Calu3 (cell line): ENCODE results near the gene IGF1R. TPM values are rescaled to one million over a fixed set of nuclear protein-coding genes. Genes with fewer than 3 reads are reported as not detected.

Experiments
- BruUV-seq: library from RNA; stranded (reverse); fragments of 400-500 nt; replicated peaks from 2 replicates; lab custom pipeline; 2021; lab: Mats Ljungman, UMichigan
- CTCF ChIA-PET: fragments of 300-600 bp; sonication (Branson Sonifier 250); formaldehyde crosslinking; loops from one replicate; lab custom pipeline; 2022; ENCODE audit warnings: antibody characterized with exemption; lab: Charles Lee
- DNase-seq: peaks from one replicate; pipeline ENCODE4 v3.0.0; 2022
- H3K27ac Mint-ChIP-seq: one replicate; pipeline ENCODE4 v1.8.0; 2022; ENCODE audit warnings: mixed read lengths; ENCODE audit not compliant: unreplicated experiment
- H3K27me3 Mint-ChIP-seq: one replicate; pipeline ENCODE4 v1.8.0; 2022; ENCODE audit warnings: mixed read lengths; ENCODE audit not compliant: unreplicated experiment
- H3K36me3 Mint-ChIP-seq: one replicate; pipeline ENCODE4 v1.8.0; 2022; ENCODE audit warnings: mild to moderate bottlenecking, moderate library complexity, mixed read lengths; ENCODE audit not compliant: insufficient read depth, unreplicated experiment
- H3K4me1 Mint-ChIP-seq: one replicate; pipeline ENCODE4 v1.8.0; 2022; ENCODE audit warnings: mild to moderate bottlenecking, low read depth, mixed read lengths; ENCODE audit not compliant: unreplicated experiment
- H3K4me3 Mint-ChIP-seq: one replicate; pipeline ENCODE4 v1.8.0; 2022; ENCODE audit warnings: mild to moderate bottlenecking, low read depth, moderate library complexity, mixed read lengths; ENCODE audit not compliant: unreplicated experiment
- H3K9me3 Mint-ChIP-seq: one replicate; pipeline ENCODE4 v1.8.0; 2022; ENCODE audit warnings: low read depth, mixed read lengths; ENCODE audit not compliant: unreplicated experiment
- intact Hi-C: fragments of 100-400 bp; cut with micrococcal nuclease; formaldehyde crosslinking; loops from one replicate; pipeline ENCODE4 v1.10.0; 2022; ENCODE audit not compliant: unreplicated experiment
- total RNA-seq: library from RNA; stranded (reverse); gene quantifications from 2 replicates; pipeline ENCODE4 v1.2.3, GENCODE V29; 2022
- TF ChIP-seq, protein P1 (sequence below): fragments of 200-600 bp; IDR thresholded peaks from one replicate; pipeline ENCODE4 v1.8.0; 2022; ENCODE audit warnings: antibody characterized with exemption; ENCODE audit not compliant: unreplicated experiment

Gene IGF1R
- total RNA-seq, 1 experiment from 2014 or later, result 73.9 TPM

DNA sequence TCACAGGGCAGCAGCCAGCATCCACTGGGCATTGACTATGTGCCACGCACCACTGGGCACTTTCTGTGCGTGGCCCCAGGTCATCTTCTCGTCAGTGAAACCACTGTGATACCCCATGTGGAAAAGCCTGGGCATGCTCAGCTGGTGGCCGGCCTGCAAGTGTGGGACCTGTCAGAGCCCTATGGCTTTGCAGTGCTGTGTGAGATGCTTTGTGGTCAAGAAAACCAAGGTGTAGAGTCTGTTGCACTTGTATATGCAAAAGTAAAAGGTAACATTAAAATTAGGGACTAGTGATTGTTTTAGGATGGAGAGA, 289.7 kb downstream of the IGF1R start:
- TF ChIP-seq, protein P1, sequence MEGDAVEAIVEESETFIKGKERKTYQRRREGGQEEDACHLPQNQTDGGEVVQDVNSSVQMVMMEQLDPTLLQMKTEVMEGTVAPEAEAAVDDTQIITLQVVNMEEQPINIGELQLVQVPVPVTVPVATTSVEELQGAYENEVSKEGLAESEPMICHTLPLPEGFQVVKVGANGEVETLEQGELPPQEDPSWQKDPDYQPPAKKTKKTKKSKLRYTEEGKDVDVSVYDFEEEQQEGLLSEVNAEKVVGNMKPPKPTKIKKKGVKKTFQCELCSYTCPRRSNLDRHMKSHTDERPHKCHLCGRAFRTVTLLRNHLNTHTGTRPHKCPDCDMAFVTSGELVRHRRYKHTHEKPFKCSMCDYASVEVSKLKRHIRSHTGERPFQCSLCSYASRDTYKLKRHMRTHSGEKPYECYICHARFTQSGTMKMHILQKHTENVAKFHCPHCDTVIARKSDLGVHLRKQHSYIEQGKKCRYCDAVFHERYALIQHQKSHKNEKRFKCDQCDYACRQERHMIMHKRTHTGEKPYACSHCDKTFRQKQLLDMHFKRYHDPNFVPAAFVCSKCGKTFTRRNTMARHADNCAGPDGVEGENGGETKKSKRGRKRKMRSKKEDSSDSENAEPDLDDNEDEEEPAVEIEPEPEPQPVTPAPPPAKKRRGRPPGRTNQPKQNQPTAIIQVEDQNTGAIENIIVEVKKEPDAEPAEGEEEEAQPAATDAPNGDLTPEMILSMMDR, result no peak
- no peak overlapping the region for H3K27ac Mint-ChIP-seq
- H3K27me3 Mint-ChIP-seq, result no peaks in the 10 kb centered on the region
- intact Hi-C loops, result no loop called here
- no peak overlapping the region for H3K4me3 Mint-ChIP-seq
- H3K4me1 Mint-ChIP-seq, result no peaks in the 10 kb centered on the region
- BruUV-seq, result no TSS peak
- no peaks in the 10 kb centered on the region for H3K9me3 Mint-ChIP-seq
- DNase-seq, result no peak
- CTCF ChIA-PET, result no interaction called here
- H3K36me3 Mint-ChIP-seq, result peaks cover 20% of the 10 kb centered on the region

DNA sequence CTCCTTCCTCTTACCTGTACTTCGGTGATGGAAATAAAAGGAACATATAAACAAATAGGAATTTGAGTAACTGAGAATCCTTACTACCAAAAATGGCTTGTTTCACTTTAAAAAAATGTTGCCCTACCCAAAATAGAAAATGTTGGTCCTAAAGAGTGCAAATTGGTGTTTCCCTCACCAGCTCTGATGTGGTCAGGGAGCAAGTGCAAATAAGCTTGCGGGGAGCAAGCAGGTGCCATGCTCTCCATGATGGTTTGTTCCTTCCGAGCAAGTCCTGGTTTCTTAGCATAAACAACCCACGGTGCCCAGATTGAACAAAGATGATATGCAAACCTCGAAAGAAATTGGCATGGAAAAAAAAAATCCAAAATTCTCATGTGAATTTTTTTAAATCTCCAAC, 290.5 kb downstream of the IGF1R start:
- CTCF ChIA-PET, result no interaction called here
- TF ChIP-seq, protein P1, result no peak
- intact Hi-C loops, result no loop called here

DNA sequence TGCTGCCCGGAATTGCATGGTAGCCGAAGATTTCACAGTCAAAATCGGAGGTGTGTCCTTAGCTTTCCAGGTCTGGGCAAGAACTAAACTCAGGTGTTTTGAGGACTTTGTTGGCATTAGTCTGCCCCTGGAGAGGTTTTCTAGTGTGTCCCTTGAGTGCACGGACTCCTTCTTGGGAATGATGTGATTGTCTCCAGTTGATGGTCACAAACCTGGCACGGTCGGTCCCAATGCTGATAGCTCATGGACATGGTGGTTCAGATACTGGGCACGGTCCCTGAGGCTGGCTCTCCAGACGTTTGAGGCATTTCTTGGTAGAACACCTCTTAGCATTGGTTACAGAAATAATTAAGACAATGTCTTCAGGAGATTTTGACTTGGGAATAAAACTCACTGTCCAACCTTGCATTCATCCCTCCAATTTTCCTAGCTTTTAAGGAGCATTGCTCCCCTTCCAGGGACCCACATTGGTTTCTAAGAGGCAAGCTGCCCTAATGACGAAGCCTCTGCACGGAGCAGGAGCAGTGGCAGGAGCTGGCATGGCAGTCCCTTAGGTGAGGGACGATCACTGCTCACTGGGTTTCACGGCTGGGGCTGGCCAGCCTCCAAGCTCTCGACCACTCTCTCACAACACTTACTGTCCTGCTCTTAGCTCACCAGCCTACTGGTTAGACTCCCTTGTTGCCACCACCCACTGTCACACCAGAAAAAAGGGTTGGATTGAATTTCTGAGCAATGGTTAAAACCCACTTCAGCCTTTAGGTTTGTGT, 291.2 kb downstream of the IGF1R start:
- CTCF ChIA-PET, result no interaction called here
- Mint-ChIP-seq H3K27ac (no peak overlapping the region), H3K4me3 (no peak overlapping the region), H3K4me1 (no peaks in the 10 kb centered on the region), H3K27me3 (no peaks in the 10 kb centered on the region), H3K9me3 (no peaks in the 10 kb centered on the region), H3K36me3 (peaks cover 20% of the 10 kb centered on the region)
- DNase-seq, result no peak
- intact Hi-C loops, result no loop called here
- BruUV-seq, result no TSS peak
- TF ChIP-seq, protein P1, result no peak

More for the DNA sequence above, 290.5 kb downstream of the IGF1R start:
- Mint-ChIP-seq H3K27ac (no peak overlapping the region), H3K4me3 (no peak overlapping the region), H3K27me3 (no peaks in the 10 kb centered on the region), H3K36me3 (peaks cover 20% of the 10 kb centered on the region), H3K4me1 (no peaks in the 10 kb centered on the region), H3K9me3 (no peaks in the 10 kb centered on the region)
- BruUV-seq, result no TSS peak
- DNase-seq, result no peak

DNA sequence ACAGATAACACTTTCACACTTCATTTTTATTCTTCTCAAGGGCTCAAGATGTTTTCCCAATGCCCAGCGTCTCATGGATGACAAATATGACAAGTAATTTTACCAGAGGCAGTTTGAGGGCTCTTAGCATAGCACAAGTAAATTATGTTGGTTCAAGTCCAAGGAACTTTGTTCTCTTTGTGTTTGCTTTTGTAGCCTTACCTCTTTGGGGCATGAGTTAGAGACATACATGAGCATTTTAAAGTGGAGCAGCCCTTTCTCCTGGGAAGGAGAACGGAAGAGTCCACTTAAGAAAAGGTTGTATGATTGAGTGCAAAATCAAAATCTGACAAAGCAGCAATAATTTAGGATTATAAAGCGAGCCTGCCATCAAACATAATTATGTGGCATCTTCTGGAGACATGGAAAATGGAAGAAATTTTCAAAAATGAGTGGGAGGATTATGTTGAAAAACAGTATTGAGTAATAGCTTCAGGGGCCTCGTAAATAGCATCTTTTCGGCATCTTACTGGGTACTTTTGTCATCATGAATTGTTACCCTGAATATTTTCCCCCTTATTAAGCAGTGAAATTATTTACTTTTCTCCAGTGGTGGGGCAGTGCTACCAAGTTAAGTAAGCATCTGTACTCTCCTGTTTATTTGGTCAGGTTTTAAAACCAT, 293.4 kb downstream of the IGF1R start:
- no peaks in the 10 kb centered on the region for H3K4me1 Mint-ChIP-seq
- TF ChIP-seq, protein P1, result no peak
- peaks cover 8% of the 10 kb centered on the region for H3K36me3 Mint-ChIP-seq
- BruUV-seq, result no TSS peak
- DNase-seq, result no peak
- no peak overlapping the region for H3K27ac Mint-ChIP-seq
- CTCF ChIA-PET, result no interaction called here
- no peaks in the 10 kb centered on the region for H3K9me3 Mint-ChIP-seq
- intact Hi-C loops, result no loop called here
- H3K27me3 Mint-ChIP-seq, result no peaks in the 10 kb centered on the region
- no peak overlapping the region for H3K4me3 Mint-ChIP-seq
